HL-60 (cell line): ENCODE results near the gene MAN2A1.
"Not testable (repeated sequence)": the region's sequence is repeated elsewhere in the genome, so short reads cannot be mapped to it uniquely, and the experiment has no call there.

Source experiments
- GABPA ChIP-seq: IDR thresholded peaks from 2 replicates; pipeline ENCODE4 v1.6.1; 2012; ENCODE audit warnings: low read depth
- POLR2AphosphoS5 ChIP-seq: IDR thresholded peaks from 2 replicates; pipeline ENCODE4 v1.6.1; 2012; ENCODE audit warnings: low read depth
- SPI1 ChIP-seq: IDR thresholded peaks from 2 replicates; pipeline ENCODE4 v1.6.1; 2012; ENCODE audit warnings: low read depth, mild to moderate bottlenecking, borderline replicate concordance
- TF ChIP-seq, protein P1 (sequence below): IDR thresholded peaks from one replicate; pipeline ENCODE4 v1.5.1; 2011; ENCODE audit warnings: low read length, control low read depth, inconsistent platforms; ENCODE audit not compliant: insufficient read depth
- TF ChIP-seq, protein P2 (sequence below): IDR thresholded peaks from 2 replicates; pipeline ENCODE4 v1.6.1; 2012; ENCODE audit warnings: low read depth; ENCODE audit not compliant: insufficient replicate concordance

DNA sequence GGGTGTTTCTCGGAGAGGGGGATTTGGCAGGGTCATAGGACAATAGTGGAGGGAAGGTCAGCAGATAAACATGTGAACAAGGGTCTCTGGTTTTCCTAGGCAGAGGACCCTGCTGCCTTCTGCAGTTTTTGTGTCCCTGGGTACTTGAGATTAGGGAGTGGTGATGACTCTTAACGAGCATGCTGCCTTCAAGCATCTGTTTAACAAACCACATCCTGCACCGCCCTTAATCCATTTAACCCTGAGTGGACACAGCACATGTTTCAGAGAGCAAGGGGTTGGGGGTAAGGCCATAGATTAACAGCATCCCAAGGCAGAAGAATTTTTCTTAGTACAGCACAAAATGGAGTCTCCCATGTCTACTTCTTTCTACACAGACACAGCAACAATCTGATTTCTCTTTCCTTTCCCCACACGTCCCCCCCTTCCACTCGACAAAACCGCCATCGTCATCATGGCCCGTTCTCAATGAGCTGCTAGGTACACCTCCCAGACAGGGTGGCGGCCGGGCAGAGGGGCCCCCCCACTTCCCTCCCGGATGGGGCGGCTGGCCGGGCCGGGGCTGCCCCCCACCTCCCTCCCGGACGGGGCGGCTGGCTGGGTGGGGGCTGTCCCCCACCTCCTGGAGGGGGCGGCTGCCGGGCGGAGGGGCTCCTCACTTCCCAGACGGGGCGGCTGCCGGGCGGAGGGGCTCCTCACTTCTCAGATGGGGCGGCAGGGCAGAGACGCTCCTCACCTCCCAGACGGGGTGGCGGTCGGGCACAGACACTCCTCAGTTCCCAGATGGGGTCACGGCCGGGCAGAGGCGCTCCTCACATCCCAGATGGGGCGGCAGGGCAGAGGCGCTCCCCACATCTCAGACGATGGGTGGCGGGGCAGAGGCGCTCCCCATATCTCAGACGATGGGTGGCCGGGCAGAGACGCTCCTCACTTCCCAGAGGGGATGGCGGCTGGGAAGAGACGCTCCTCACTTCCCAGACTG lies 142.8 kb downstream of the MAN2A1 start:
- TF ChIP-seq, protein P1, sequence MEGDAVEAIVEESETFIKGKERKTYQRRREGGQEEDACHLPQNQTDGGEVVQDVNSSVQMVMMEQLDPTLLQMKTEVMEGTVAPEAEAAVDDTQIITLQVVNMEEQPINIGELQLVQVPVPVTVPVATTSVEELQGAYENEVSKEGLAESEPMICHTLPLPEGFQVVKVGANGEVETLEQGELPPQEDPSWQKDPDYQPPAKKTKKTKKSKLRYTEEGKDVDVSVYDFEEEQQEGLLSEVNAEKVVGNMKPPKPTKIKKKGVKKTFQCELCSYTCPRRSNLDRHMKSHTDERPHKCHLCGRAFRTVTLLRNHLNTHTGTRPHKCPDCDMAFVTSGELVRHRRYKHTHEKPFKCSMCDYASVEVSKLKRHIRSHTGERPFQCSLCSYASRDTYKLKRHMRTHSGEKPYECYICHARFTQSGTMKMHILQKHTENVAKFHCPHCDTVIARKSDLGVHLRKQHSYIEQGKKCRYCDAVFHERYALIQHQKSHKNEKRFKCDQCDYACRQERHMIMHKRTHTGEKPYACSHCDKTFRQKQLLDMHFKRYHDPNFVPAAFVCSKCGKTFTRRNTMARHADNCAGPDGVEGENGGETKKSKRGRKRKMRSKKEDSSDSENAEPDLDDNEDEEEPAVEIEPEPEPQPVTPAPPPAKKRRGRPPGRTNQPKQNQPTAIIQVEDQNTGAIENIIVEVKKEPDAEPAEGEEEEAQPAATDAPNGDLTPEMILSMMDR, result not testable (repeated sequence)
- not testable (repeated sequence) for TF ChIP-seq POLR2AphosphoS5, GABPA, SPI1
- TF ChIP-seq, protein P2, sequence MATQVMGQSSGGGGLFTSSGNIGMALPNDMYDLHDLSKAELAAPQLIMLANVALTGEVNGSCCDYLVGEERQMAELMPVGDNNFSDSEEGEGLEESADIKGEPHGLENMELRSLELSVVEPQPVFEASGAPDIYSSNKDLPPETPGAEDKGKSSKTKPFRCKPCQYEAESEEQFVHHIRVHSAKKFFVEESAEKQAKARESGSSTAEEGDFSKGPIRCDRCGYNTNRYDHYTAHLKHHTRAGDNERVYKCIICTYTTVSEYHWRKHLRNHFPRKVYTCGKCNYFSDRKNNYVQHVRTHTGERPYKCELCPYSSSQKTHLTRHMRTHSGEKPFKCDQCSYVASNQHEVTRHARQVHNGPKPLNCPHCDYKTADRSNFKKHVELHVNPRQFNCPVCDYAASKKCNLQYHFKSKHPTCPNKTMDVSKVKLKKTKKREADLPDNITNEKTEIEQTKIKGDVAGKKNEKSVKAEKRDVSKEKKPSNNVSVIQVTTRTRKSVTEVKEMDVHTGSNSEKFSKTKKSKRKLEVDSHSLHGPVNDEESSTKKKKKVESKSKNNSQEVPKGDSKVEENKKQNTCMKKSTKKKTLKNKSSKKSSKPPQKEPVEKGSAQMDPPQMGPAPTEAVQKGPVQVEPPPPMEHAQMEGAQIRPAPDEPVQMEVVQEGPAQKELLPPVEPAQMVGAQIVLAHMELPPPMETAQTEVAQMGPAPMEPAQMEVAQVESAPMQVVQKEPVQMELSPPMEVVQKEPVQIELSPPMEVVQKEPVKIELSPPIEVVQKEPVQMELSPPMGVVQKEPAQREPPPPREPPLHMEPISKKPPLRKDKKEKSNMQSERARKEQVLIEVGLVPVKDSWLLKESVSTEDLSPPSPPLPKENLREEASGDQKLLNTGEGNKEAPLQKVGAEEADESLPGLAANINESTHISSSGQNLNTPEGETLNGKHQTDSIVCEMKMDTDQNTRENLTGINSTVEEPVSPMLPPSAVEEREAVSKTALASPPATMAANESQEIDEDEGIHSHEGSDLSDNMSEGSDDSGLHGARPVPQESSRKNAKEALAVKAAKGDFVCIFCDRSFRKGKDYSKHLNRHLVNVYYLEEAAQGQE, result not testable (repeated sequence)
